ENCODE data around the gene SPSB4.
"Not testable (repeated sequence)": the region's sequence is repeated elsewhere in the genome, so short reads cannot be mapped to it uniquely, and the experiment has no call there.

SPSB4 gene

GRCh38 chr3:141108039-141108438 is 56.9 kb downstream of the SPSB4 start:
- Histone ChIP-seq H3K56ac (ENCODE audit: low read length) (no peak overlapping the region), H2AK5ac (ENCODE audit: low read length) (no peak overlapping the region), H3K27ac (ENCODE audit: low read depth, low read length) (no peak overlapping the region), H3K18ac (ENCODE audit: low read length) (no peak overlapping the region), H3K4me3 (ENCODE audit: low read length) (no peak overlapping the region), H3K79me2 (ENCODE audit: control insufficient read depth, insufficient read depth, low read length) (no peaks in the 10 kb centered on the region), H2BK15ac (replicated peaks; ENCODE audit: low read depth) (no peak overlapping the region), H3K27me3 (ENCODE audit: insufficient read depth, low read length, poor library complexity) (no peaks in the 10 kb centered on the region), H3K9ac (ENCODE audit: low read length) (no peak overlapping the region), H4K5ac (ENCODE audit: low read length) (no peak overlapping the region), H2BK120ac (ENCODE audit: low read depth, low read length) (no peak overlapping the region), H2BK5ac (ENCODE audit: low read length) (no peak overlapping the region), H3K79me1 (ENCODE audit: low read length) (no peaks in the 10 kb centered on the region), H3K36me3 (ENCODE audit: control insufficient read depth, insufficient read depth, low read length) (no peaks in the 10 kb centered on the region), H3K4ac (ENCODE audit: low read depth, low read length) (no peak overlapping the region), H4K8ac (ENCODE audit: low read depth, low read length) (no peak overlapping the region), H3K23ac (ENCODE audit: low read length) (no peak overlapping the region), H3K4me2 (ENCODE audit: low read length) (no peak overlapping the region), H3K4me1 (ENCODE audit: control insufficient read depth, low read depth, low read length) (peaks cover 4% of the 10 kb centered on the region)
- no CpG with 5 or more reads among the region's 6 CpGs for WGBS (ENCODE audit: extremely low coverage, insufficient coverage, low lambda C conversion rate)
- DNase-seq = no peak

GRCh38 chr3:141109751-141110150 is 58.6 kb downstream of the SPSB4 start:
- Histone ChIP-seq H3K4me2 (ENCODE audit: low read length) (no peak overlapping the region), H4K8ac (ENCODE audit: low read depth, low read length) (no peak overlapping the region), H2AK5ac (ENCODE audit: low read length) (no peak overlapping the region), H3K79me2 (ENCODE audit: control insufficient read depth, insufficient read depth, low read length) (no peaks in the 10 kb centered on the region), H3K18ac (ENCODE audit: low read length) (no peak overlapping the region), H4K5ac (ENCODE audit: low read length) (no peak overlapping the region), H3K27me3 (ENCODE audit: insufficient read depth, low read length, poor library complexity) (no peaks in the 10 kb centered on the region), H3K23ac (ENCODE audit: low read length) (no peak overlapping the region), H2BK15ac (replicated peaks; ENCODE audit: low read depth) (no peak overlapping the region), H3K9ac (ENCODE audit: low read length) (no peak overlapping the region), H3K4me3 (ENCODE audit: low read length) (no peak overlapping the region), H3K4ac (ENCODE audit: low read depth, low read length) (no peak overlapping the region), H3K27ac (ENCODE audit: low read depth, low read length) (no peak overlapping the region), H3K56ac (ENCODE audit: low read length) (no peak overlapping the region), H3K79me1 (ENCODE audit: low read length) (no peaks in the 10 kb centered on the region), H2BK120ac (ENCODE audit: low read depth, low read length) (no peak overlapping the region), H3K4me1 (ENCODE audit: control insufficient read depth, low read depth, low read length) (no peaks in the 10 kb centered on the region), H2BK5ac (ENCODE audit: low read length) (no peak overlapping the region), H3K36me3 (ENCODE audit: control insufficient read depth, insufficient read depth, low read length) (no peaks in the 10 kb centered on the region)
- no CpG with 5 or more reads among the region's 7 CpGs for WGBS (ENCODE audit: extremely low coverage, insufficient coverage, low lambda C conversion rate)
- no peak for DNase-seq

DNA sequence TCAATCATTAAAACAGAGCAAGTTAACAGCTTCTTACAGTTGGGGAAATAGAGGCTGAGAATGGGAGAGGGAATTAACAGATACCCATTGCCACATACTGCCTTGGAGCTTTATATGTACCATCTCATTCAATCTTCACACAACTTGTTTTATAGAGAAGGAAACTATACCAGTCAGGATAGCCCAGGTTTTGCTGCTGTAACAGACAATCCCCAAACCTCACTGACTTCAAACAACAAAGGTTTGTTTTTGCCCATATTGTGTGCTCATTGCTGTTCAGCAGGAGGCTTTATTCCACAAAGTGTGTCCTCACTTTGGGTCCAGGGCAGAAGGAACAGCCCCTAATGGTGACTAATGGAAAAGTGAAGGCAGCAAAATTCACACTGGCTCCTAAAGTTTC is 59.2 kb downstream of the SPSB4 start:
- Histone ChIP-seq H3K56ac (ENCODE audit: low read length) (no peak overlapping the region), H2BK5ac (ENCODE audit: low read length) (no peak overlapping the region), H3K4ac (ENCODE audit: low read depth, low read length) (no peak overlapping the region), H2AK5ac (ENCODE audit: low read length) (no peak overlapping the region), H3K79me1 (ENCODE audit: low read length) (no peaks in the 10 kb centered on the region), H3K9ac (ENCODE audit: low read length) (no peak overlapping the region), H3K27ac (ENCODE audit: low read depth, low read length) (no peak overlapping the region), H3K4me1 (ENCODE audit: control insufficient read depth, low read depth, low read length) (no peaks in the 10 kb centered on the region), H4K5ac (ENCODE audit: low read length) (no peak overlapping the region), H3K27me3 (ENCODE audit: insufficient read depth, low read length, poor library complexity) (no peaks in the 10 kb centered on the region), H3K79me2 (ENCODE audit: control insufficient read depth, insufficient read depth, low read length) (no peaks in the 10 kb centered on the region), H2BK120ac (ENCODE audit: low read depth, low read length) (no peak overlapping the region), H3K36me3 (ENCODE audit: control insufficient read depth, insufficient read depth, low read length) (no peaks in the 10 kb centered on the region), H3K4me3 (ENCODE audit: low read length) (no peak overlapping the region), H2BK15ac (replicated peaks; ENCODE audit: low read depth) (no peak overlapping the region), H4K8ac (ENCODE audit: low read depth, low read length) (no peak overlapping the region), H3K4me2 (ENCODE audit: low read length) (no peak overlapping the region), H3K18ac (ENCODE audit: low read length) (no peak overlapping the region), H3K23ac (ENCODE audit: low read length) (no peak overlapping the region)
- no peak for DNase-seq

DNA sequence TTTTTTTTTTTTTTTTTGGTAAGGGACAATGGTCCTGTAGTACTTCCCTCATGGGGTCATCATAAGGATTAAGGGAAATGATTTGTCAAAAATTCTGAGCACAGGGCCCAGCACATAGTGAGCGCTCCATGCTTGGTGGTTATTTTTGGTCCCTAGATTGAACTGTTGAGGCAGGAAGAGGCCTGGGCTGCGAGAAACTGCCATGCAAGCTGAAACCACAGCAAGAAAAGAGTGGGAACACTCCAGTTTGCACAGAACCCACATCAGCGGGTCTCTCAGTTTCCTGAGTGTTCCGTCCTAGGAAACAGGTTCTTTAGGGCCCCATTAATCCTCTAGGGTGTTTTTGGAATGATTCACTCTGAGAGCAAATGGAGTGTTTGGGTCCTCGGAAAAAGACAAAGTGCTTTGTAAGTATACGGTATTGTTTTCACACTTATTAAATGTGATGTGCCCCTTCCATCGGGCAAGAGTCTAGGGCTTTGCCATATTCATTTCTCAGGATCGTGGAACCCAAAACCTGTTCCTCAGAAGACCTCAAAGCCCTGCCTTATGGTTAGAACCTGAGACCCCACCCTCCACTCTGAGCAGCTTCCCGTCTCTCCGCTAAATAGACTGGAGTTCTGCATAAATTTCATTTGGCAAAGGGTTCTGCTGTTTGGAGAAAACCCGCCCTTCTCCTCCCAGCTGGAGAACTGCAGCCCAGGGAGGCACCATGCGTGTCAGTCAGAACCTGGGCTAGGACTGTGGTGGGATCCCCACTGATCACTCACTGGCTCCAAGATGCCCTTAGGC is 60.4 kb downstream of the SPSB4 start:
- Histone ChIP-seq H3K27ac (ENCODE audit: low read depth, low read length) (no peak overlapping the region), H3K4me1 (ENCODE audit: control insufficient read depth, low read depth, low read length) (no peaks in the 10 kb centered on the region), H3K23ac (ENCODE audit: low read length) (no peak overlapping the region), H2BK120ac (ENCODE audit: low read depth, low read length) (no peak overlapping the region), H3K79me2 (ENCODE audit: control insufficient read depth, insufficient read depth, low read length) (no peaks in the 10 kb centered on the region), H3K4me3 (ENCODE audit: low read length) (no peak overlapping the region), H3K36me3 (ENCODE audit: control insufficient read depth, insufficient read depth, low read length) (no peaks in the 10 kb centered on the region), H3K79me1 (ENCODE audit: low read length) (no peaks in the 10 kb centered on the region), H3K9ac (ENCODE audit: low read length) (no peak overlapping the region), H4K5ac (ENCODE audit: low read length) (no peak overlapping the region), H2BK15ac (replicated peaks; ENCODE audit: low read depth) (no peak overlapping the region), H3K56ac (ENCODE audit: low read length) (no peak overlapping the region), H2AK5ac (ENCODE audit: low read length) (no peak overlapping the region), H3K18ac (ENCODE audit: low read length) (no peak overlapping the region), H3K27me3 (ENCODE audit: insufficient read depth, low read length, poor library complexity) (no peaks in the 10 kb centered on the region), H4K8ac (ENCODE audit: low read depth, low read length) (no peak overlapping the region), H3K4me2 (ENCODE audit: low read length) (no peak overlapping the region), H2BK5ac (ENCODE audit: low read length) (no peak overlapping the region), H3K4ac (ENCODE audit: low read depth, low read length) (no peak overlapping the region)
- no CpG with 5 or more reads among the region's 12 CpGs for WGBS (ENCODE audit: extremely low coverage, insufficient coverage, low lambda C conversion rate)
- no peak for DNase-seq

DNA sequence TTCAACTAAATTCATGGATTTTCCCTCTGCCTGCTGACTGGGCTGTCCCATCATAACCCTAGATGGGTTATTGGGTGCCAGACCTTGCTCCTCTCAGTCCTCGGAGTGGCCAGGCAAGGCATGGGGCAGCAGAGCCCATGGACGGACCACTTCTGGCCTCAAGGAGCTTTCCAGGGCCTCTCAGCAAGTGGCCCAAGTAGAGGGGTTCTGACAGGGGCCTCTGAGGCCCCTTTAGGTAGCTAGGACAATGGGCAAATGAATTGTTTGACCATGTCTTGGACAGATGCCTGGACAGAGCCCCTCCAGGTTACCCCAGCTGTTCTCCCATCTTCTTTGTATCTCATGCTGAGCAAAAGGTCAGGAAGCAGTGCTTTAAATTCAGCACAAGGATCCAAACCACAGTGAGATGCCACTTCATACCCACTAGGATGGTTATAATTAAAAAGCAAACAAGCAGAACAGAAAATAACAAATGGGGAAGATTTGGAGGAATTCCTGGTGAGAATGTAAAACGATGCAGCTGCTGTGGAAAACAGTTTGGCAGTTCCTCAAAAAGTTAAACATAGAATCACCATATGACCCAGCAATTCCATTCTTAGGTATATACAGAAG is 61.6 kb downstream of the SPSB4 start:
- Histone ChIP-seq H2BK15ac (replicated peaks; ENCODE audit: low read depth) (no peak overlapping the region), H3K18ac (ENCODE audit: low read length) (no peak overlapping the region), H4K5ac (ENCODE audit: low read length) (no peak overlapping the region), H4K8ac (ENCODE audit: low read depth, low read length) (no peak overlapping the region), H3K56ac (ENCODE audit: low read length) (no peak overlapping the region), H3K4ac (ENCODE audit: low read depth, low read length) (no peak overlapping the region), H3K4me3 (ENCODE audit: low read length) (no peak overlapping the region), H2BK120ac (ENCODE audit: low read depth, low read length) (no peak overlapping the region), H3K4me1 (ENCODE audit: control insufficient read depth, low read depth, low read length) (no peaks in the 10 kb centered on the region), H3K27ac (ENCODE audit: low read depth, low read length) (no peak overlapping the region), H2AK5ac (ENCODE audit: low read length) (no peak overlapping the region), H3K27me3 (ENCODE audit: insufficient read depth, low read length, poor library complexity) (no peaks in the 10 kb centered on the region), H3K9ac (ENCODE audit: low read length) (no peak overlapping the region), H3K4me2 (ENCODE audit: low read length) (no peak overlapping the region), H3K23ac (ENCODE audit: low read length) (no peak overlapping the region), H2BK5ac (ENCODE audit: low read length) (no peak overlapping the region), H3K36me3 (ENCODE audit: control insufficient read depth, insufficient read depth, low read length) (no peaks in the 10 kb centered on the region), H3K79me1 (ENCODE audit: low read length) (no peaks in the 10 kb centered on the region), H3K79me2 (ENCODE audit: control insufficient read depth, insufficient read depth, low read length) (no peaks in the 10 kb centered on the region)
- DNase-seq = no peak
- no CpG with 5 or more reads among the region's 3 CpGs for WGBS (ENCODE audit: extremely low coverage, insufficient coverage, low lambda C conversion rate)

GRCh38 chr3:141113680-141114079 is 62.5 kb downstream of the SPSB4 start:
- not testable (repeated sequence) for H3K56ac ChIP-seq (ENCODE audit: low read length); H3K23ac ChIP-seq (ENCODE audit: low read length); H4K8ac ChIP-seq (ENCODE audit: low read depth, low read length); H4K5ac ChIP-seq (ENCODE audit: low read length); H3K9ac ChIP-seq (ENCODE audit: low read length); H3K4me2 ChIP-seq (ENCODE audit: low read length); H3K27ac ChIP-seq (ENCODE audit: low read depth, low read length); H3K4me3 ChIP-seq (ENCODE audit: low read length); H2BK5ac ChIP-seq (ENCODE audit: low read length); H3K79me2 ChIP-seq (ENCODE audit: control insufficient read depth, insufficient read depth, low read length); H3K36me3 ChIP-seq (ENCODE audit: control insufficient read depth, insufficient read depth, low read length); H2BK15ac ChIP-seq (replicated peaks; ENCODE audit: low read depth); DNase-seq; H3K27me3 ChIP-seq (ENCODE audit: insufficient read depth, low read length, poor library complexity); H3K18ac ChIP-seq (ENCODE audit: low read length); H2BK120ac ChIP-seq (ENCODE audit: low read depth, low read length); H3K4ac ChIP-seq (ENCODE audit: low read depth, low read length); H3K4me1 ChIP-seq (ENCODE audit: control insufficient read depth, low read depth, low read length); H2AK5ac ChIP-seq (ENCODE audit: low read length); H3K79me1 ChIP-seq (ENCODE audit: low read length)
- no CpG with 5 or more reads among the region's 6 CpGs for WGBS (ENCODE audit: extremely low coverage, insufficient coverage, low lambda C conversion rate)
